Liver (tissue), 9 donors: ENCODE results near the gene RASGRP1. TPM values are rescaled to one million over a fixed set of nuclear protein-coding genes. Genes with fewer than 3 reads are reported as not detected.

Experiments
- DNase-seq: peaks from one replicate; pipeline ENCODE4 v3.0.0-alpha.2; 2017; ENCODE audit warnings: low spot score
- H3K27ac ChIP-seq, 2 donors: one replicate each; pipeline ENCODE4 v1.7.0; 2013; ENCODE audit warnings: inconsistent platforms in 2 of 2, low read length in 2 of 2, control low read depth in 1 of 2, low read depth in 1 of 2, mild to moderate bottlenecking in 1 of 2
- H3K27me3 ChIP-seq, 4 donors: one replicate each; pipeline versions ENCODE4 v1.6.1 to v1.7.0; 2013; ENCODE audit warnings: low read length in 3 of 4, inconsistent platforms in 1 of 4, mild to moderate bottlenecking in 1 of 4, moderate library complexity in 1 of 4; ENCODE audit not compliant: control insufficient read depth in 4 of 4, insufficient read depth in 4 of 4
- H3K36me3 ChIP-seq, 4 donors: one replicate each; pipeline versions ENCODE4 v1.6.1 to v1.7.0; 2013; ENCODE audit warnings: low read length in 3 of 4, mild to moderate bottlenecking in 3 of 4, low read depth in 1 of 4, moderate library complexity in 1 of 4; ENCODE audit not compliant: control insufficient read depth in 4 of 4, insufficient read depth in 3 of 4
- H3K4me1 ChIP-seq, 4 donors: one replicate each; pipeline versions ENCODE4 v1.6.1 to v1.7.0; 2013; ENCODE audit warnings: low read length in 3 of 4, mild to moderate bottlenecking in 3 of 4, moderate library complexity in 1 of 4; ENCODE audit not compliant: control insufficient read depth in 4 of 4, insufficient read depth in 4 of 4
- H3K4me3 ChIP-seq, 3 donors: one replicate each; pipeline versions ENCODE4 v1.6.1 to v1.7.0; 2013; ENCODE audit warnings: low read length in 3 of 3, control low read depth in 1 of 3, low read depth in 1 of 3, mild to moderate bottlenecking in 1 of 3
- H3K9ac ChIP-seq, 2 donors: one replicate each; pipeline ENCODE4 v1.7.0; 2013; ENCODE audit warnings: low read length in 2 of 2, mild to moderate bottlenecking in 2 of 2, moderate library complexity in 2 of 2, control low read depth in 1 of 2, low read depth in 1 of 2
- H3K9me3 ChIP-seq, 4 donors: one replicate each; pipeline versions ENCODE4 v1.6.1 to v1.7.0; 2013; ENCODE audit warnings: low read length in 3 of 4; ENCODE audit not compliant: control insufficient read depth in 4 of 4
- ATF3 ChIP-seq: IDR thresholded peaks from 2 replicates; pipeline ENCODE4 v1.6.1; 2016; ENCODE audit warnings: antibody characterized with exemption
- EGR1 ChIP-seq, 2 donors: IDR thresholded peaks; 2 replicates each; pipeline ENCODE4 v1.6.1; 2016 to 2018; ENCODE audit warnings: antibody characterized with exemption in 2 of 2, low read depth in 2 of 2
- FOXA1 ChIP-seq: IDR thresholded peaks from 2 replicates; pipeline ENCODE4 v1.6.1; 2016; ENCODE audit warnings: antibody characterized with exemption
- FOXA2 ChIP-seq: IDR thresholded peaks from 2 replicates; pipeline ENCODE4 v1.6.1; 2016; ENCODE audit warnings: antibody characterized with exemption
- GABPA ChIP-seq, 2 donors: IDR thresholded peaks in 1 of 2; conservative IDR thresholded peaks in 1 of 2; 2 replicates each; pipeline ENCODE4 v1.6.1; 2016; ENCODE audit warnings: antibody characterized with exemption in 2 of 2, mild to moderate bottlenecking in 1 of 2, moderate library complexity in 1 of 2
- HNF4A ChIP-seq, 2 donors: conservative IDR thresholded peaks; 2 replicates each; pipeline ENCODE4 v1.6.1; 2016; ENCODE audit warnings: antibody characterized with exemption in 2 of 2, mild to moderate bottlenecking in 2 of 2
- HNF4G ChIP-seq: IDR thresholded peaks from 2 replicates; pipeline ENCODE4 v1.6.1; 2016; ENCODE audit warnings: antibody characterized with exemption
- JUND ChIP-seq, 2 donors: IDR thresholded peaks; 2 replicates each; pipeline ENCODE4 v1.6.1; 2016; ENCODE audit warnings: antibody characterized with exemption in 2 of 2
- MAX ChIP-seq: IDR thresholded peaks from 2 replicates; pipeline ENCODE4 v1.6.1; 2016; ENCODE audit warnings: antibody characterized with exemption
- NR2F2 ChIP-seq: IDR thresholded peaks from 2 replicates; pipeline ENCODE4 v1.6.1; 2016; ENCODE audit warnings: antibody characterized with exemption
- RAD21 ChIP-seq, 2 donors: IDR thresholded peaks; 2 replicates each; pipeline ENCODE4 v1.6.1; 2016; ENCODE audit warnings: antibody characterized with exemption in 2 of 2, mild to moderate bottlenecking in 2 of 2
- REST ChIP-seq: IDR thresholded peaks from 2 replicates; pipeline ENCODE4 v1.6.1; 2016; ENCODE audit warnings: antibody characterized with exemption, mild to moderate bottlenecking
- RXRA ChIP-seq, 2 donors: IDR thresholded peaks; 2 replicates each; pipeline ENCODE4 v1.6.1; 2017 to 2018; ENCODE audit warnings: antibody characterized with exemption in 2 of 2, mild to moderate bottlenecking in 1 of 2
- SP1 ChIP-seq: IDR thresholded peaks from 2 replicates; pipeline ENCODE4 v1.6.1; 2018; ENCODE audit warnings: antibody characterized with exemption, mild to moderate bottlenecking
- TAF1 ChIP-seq: conservative IDR thresholded peaks from 2 replicates; pipeline ENCODE4 v1.6.1; 2016; ENCODE audit warnings: antibody characterized with exemption, mild to moderate bottlenecking
- YY1 ChIP-seq: IDR thresholded peaks from 2 replicates; pipeline ENCODE4 v1.6.1; 2016; ENCODE audit warnings: antibody characterized with exemption, mild to moderate bottlenecking
- WGBS: extraction: QIAGEN DNeasy Blood & Tissue Kit; methylation state at CpG from one replicate; pipeline ENCODE4 v1.1.7; 2013; 5-methylcytosine and 5-hydroxymethylcytosine counted together
- polyA plus RNA-seq, 2 donors: library from polyadenylated mRNA; stranded (reverse) in 1 of 2; unstranded in 1 of 2; fragments of 200-250 nt in 1 of 2; fragments of >200 nt in 1 of 2; fragmentation: Nextera tagmentation in 1 of 2; extraction: Ambion mirVana in 1 of 2; gene quantifications; one replicate each; pipeline versions ENCODE4 v1.2.1 to v1.2.3, GENCODE V29; 2013 to 2015
- total RNA-seq, 2 donors: library from RNA; depleted of rRNA; stranded (reverse); fragments of >200 nt; gene quantifications; one replicate each; pipeline ENCODE4 v1.2.3, GENCODE V29; 2014
- TF ChIP-seq, protein P1 (sequence below): fragments of 150-350 bp; IDR thresholded peaks from 2 replicates; pipeline ENCODE4 v1.5.1; 2017; ENCODE audit warnings: improper control_type of control experiment, low read depth, low read length; ENCODE audit not compliant: missing input control
- TF ChIP-seq, protein P2 (sequence below): IDR thresholded peaks from 2 replicates; pipeline ENCODE4 v1.6.1; 2016; ENCODE audit warnings: antibody characterized with exemption
- donor health status: healthy.
- donor health status: healthy.
- donor health status: healthy.
- donor health status: healthy.
- donor health status: healthy.

The RASGRP1 gene
- total and polyA plus RNA-seq, 4 donors, result 0.17 to 0.75 (median 0.47) TPM

DNA sequence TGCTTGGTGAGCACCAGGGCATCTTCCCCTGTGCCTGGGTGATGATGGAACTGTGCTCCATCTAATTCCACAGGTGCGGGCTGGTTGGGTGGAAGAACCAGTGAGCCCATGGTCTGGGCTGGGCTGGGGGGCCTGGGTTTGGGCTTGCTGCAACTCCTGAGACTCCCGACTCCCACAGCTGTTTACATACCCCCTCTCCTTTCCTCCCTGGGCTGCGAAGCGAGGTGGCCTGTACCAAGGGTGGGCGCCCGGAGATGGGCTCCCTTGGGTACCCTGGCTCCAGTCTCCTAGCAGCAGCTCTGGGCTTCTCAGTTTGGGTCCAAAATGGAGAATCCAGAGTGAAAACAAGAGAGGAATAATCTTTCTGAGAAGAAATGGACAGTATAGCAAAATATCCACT lies 105.1 kb downstream of the RASGRP1 start:
- Histone ChIP-seq H3K27me3 (no peaks in the 10 kb centered on the region), H3K36me3 (no peaks in the 10 kb centered on the region), H3K4me1 (peaks cover 5 to 15% (median 12%) of the 10 kb centered on the region in 4 donors), H3K9ac (no peak overlapping the region), H3K27ac (no peak overlapping the region), H3K4me3 (no peak overlapping the region), H3K9me3 (no peaks in the 10 kb centered on the region)
- DNase-seq, result no peak
- no peak for TF ChIP-seq JUND (IDR thresholded peaks at IDR 0.05)
- no peak for TF ChIP-seq RXRA (IDR thresholded peaks at IDR 0.05)
- TF ChIP-seq YY1, result no peak
- no peak for TF ChIP-seq EGR1 (IDR thresholded peaks at IDR 0.05; ENCODE audit: low read depth in 2 of 2)
- no peak for TF ChIP-seq ATF3
- TF ChIP-seq RAD21 (IDR thresholded peaks at IDR 0.05), result no peak
- TF ChIP-seq REST, result no peak
- TF ChIP-seq FOXA1, result no peak
- TF ChIP-seq HNF4A (conservative IDR thresholded peaks at IDR 0.05), result no peak
- no peak for TF ChIP-seq TAF1
- no peak for TF ChIP-seq SP1
- TF ChIP-seq FOXA2, result no peak
- TF ChIP-seq MAX, result no peak
- no peak for TF ChIP-seq HNF4G
- TF ChIP-seq, protein P1, sequence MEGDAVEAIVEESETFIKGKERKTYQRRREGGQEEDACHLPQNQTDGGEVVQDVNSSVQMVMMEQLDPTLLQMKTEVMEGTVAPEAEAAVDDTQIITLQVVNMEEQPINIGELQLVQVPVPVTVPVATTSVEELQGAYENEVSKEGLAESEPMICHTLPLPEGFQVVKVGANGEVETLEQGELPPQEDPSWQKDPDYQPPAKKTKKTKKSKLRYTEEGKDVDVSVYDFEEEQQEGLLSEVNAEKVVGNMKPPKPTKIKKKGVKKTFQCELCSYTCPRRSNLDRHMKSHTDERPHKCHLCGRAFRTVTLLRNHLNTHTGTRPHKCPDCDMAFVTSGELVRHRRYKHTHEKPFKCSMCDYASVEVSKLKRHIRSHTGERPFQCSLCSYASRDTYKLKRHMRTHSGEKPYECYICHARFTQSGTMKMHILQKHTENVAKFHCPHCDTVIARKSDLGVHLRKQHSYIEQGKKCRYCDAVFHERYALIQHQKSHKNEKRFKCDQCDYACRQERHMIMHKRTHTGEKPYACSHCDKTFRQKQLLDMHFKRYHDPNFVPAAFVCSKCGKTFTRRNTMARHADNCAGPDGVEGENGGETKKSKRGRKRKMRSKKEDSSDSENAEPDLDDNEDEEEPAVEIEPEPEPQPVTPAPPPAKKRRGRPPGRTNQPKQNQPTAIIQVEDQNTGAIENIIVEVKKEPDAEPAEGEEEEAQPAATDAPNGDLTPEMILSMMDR, result no peak
- TF ChIP-seq, protein P2, sequence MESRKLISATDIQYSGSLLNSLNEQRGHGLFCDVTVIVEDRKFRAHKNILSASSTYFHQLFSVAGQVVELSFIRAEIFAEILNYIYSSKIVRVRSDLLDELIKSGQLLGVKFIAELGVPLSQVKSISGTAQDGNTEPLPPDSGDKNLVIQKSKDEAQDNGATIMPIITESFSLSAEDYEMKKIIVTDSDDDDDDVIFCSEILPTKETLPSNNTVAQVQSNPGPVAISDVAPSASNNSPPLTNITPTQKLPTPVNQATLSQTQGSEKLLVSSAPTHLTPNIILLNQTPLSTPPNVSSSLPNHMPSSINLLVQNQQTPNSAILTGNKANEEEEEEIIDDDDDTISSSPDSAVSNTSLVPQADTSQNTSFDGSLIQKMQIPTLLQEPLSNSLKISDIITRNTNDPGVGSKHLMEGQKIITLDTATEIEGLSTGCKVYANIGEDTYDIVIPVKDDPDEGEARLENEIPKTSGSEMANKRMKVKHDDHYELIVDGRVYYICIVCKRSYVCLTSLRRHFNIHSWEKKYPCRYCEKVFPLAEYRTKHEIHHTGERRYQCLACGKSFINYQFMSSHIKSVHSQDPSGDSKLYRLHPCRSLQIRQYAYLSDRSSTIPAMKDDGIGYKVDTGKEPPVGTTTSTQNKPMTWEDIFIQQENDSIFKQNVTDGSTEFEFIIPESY, result no peak
- TF ChIP-seq GABPA (IDR thresholded peaks at IDR 0.05 in 1 of 2, conservative IDR thresholded peaks at IDR 0.05 in 1 of 2), result no peak
- no peak for TF ChIP-seq NR2F2
- 90% methylated on average over 6 of the region's 6 CpGs for WGBS
